ENCODE results near the gene DNAAF5. TPM values are rescaled to one million over a fixed set of nuclear protein-coding genes. Genes with fewer than 3 reads are reported as not detected.

Gene DNAAF5
- polyA plus RNA-seq, 1 experiment = 27.0 TPM

GRCh38 chr7:728602-729001, 2.1 kb downstream of the DNAAF5 start:
- no peak for TF ChIP-seq CTCF (IDR thresholded peaks at IDR 0.05; ENCODE audit: insufficient read depth, low read depth, low read length)
- Histone ChIP-seq H3K4me3 (ENCODE audit: low read depth, low read length) (no peak overlapping the region), H3K27me3 (ENCODE audit: control insufficient read depth, insufficient read depth, low read length) (no peaks in the 10 kb centered on the region), H3K36me3 (ENCODE audit: control insufficient read depth, insufficient read depth, low read length) (peaks cover 11% of the 10 kb centered on the region; the same call in 1 of the 2 replicates)
- ChIA-PET CTCF (interaction anchor here (0.8 to 1.0 kb wide), 3 partner anchors 60 to 407 kb away, joined by 3 read pairs; no protein-coding TSS in a partner anchor), POLR2A (no interaction called here)
- DNase-seq (ENCODE audit: low read depth) = no peak

GRCh38 chr7:729140-730000, 2.9 kb downstream of the DNAAF5 start:
- no peak for TF ChIP-seq CTCF (IDR thresholded peaks at IDR 0.05; ENCODE audit: insufficient read depth, low read depth, low read length)
- ChIA-PET POLR2A (no interaction called here), CTCF (interaction anchor here (0.8 to 1.0 kb wide), 2 partner anchors 396 to 408 kb away, joined by 3 read pairs; no protein-coding TSS in a partner anchor)
- H3K4me3 ChIP-seq (ENCODE audit: low read depth, low read length) = no peak overlapping the region
- no peak for DNase-seq (ENCODE audit: low read depth)
- no peaks in the 10 kb centered on the region for H3K27me3 ChIP-seq (ENCODE audit: control insufficient read depth, insufficient read depth, low read length)
- H3K36me3 ChIP-seq (ENCODE audit: control insufficient read depth, insufficient read depth, low read length) = peaks cover 11% of the 10 kb centered on the region; the same call in 1 of the 2 replicates

GRCh38 chr7:730501-731439, 4.3 kb downstream of the DNAAF5 start:
- TF ChIP-seq CTCF (IDR thresholded peaks at IDR 0.05; ENCODE audit: insufficient read depth, low read depth, low read length) = no peak
- ChIA-PET CTCF (interaction anchor here (1.0 kb wide), 1 partner anchor 398 kb away, joined by 3 read pairs; no protein-coding TSS in a partner anchor), POLR2A (no interaction called here)
- DNase-seq (ENCODE audit: low read depth) = no peak
- peaks cover 11% of the 10 kb centered on the region; the same call in 1 of the 2 replicates for H3K36me3 ChIP-seq (ENCODE audit: control insufficient read depth, insufficient read depth, low read length)
- H3K4me3 ChIP-seq (ENCODE audit: low read depth, low read length) = no peak overlapping the region
- no peaks in the 10 kb centered on the region for H3K27me3 ChIP-seq (ENCODE audit: control insufficient read depth, insufficient read depth, low read length)

GRCh38 chr7:731440-732085, 5.1 kb downstream of the DNAAF5 start:
- ChIA-PET CTCF (interaction anchor here (1.0 kb wide), 1 partner anchor 399 kb away, joined by 3 read pairs; no protein-coding TSS in a partner anchor), POLR2A (no interaction called here)
- DNase-seq (ENCODE audit: low read depth) = no peak
- Histone ChIP-seq H3K36me3 (ENCODE audit: control insufficient read depth, insufficient read depth, low read length) (peaks cover 11% of the 10 kb centered on the region; the same call in 1 of the 2 replicates), H3K4me3 (ENCODE audit: low read depth, low read length) (no peak overlapping the region), H3K27me3 (ENCODE audit: control insufficient read depth, insufficient read depth, low read length) (no peaks in the 10 kb centered on the region)
- no peak for TF ChIP-seq CTCF (IDR thresholded peaks at IDR 0.05; ENCODE audit: insufficient read depth, low read depth, low read length)

All from BJ (cell line).